IMR-90 (cell line): ENCODE measurements around the gene TARS3. TPM values are rescaled to one million over a fixed set of nuclear protein-coding genes. Genes with fewer than 3 reads are reported as not detected.
A peak's percentile ranks its signal among the peaks of the same experiment; 100 is the strongest.

ENCODE experiments used
- ATAC-seq: fragments of 200-7000 bp; cut with Tn5 transposase; 2 replicates; pipeline ENCODE4 v1.9.1; 2020; ENCODE audit warnings: low read depth, mild to moderate bottlenecking, moderate library complexity
- BruUV-seq: library from RNA; stranded (reverse); fragments of 400-500 nt; replicated peaks from 2 replicates; lab custom pipeline; 2021; lab: Mats Ljungman, UMichigan
- CTCF ChIA-PET: fragments of 300-600 bp; formaldehyde crosslinking; extraction: SDS; loops from one replicate; lab custom pipeline; 2021; ENCODE audit warnings: antibody characterized with exemption; lab: Yijun Ruan, JAX
- POLR2A ChIA-PET: fragments of 300-600 bp; sonication (Branson Sonifier 250); formaldehyde crosslinking; loops from one replicate; lab custom pipeline; 2022; ENCODE audit warnings: antibody characterized with exemption; ENCODE audit not compliant: unreplicated experiment; lab: Charles Lee
- DNase-seq: peaks from one replicate; pipeline ENCODE4 v3.0.0; 2013
- H2AFZ ChIP-seq: replicated peaks from 2 replicates; pipeline ENCODE3; 2013; ENCODE audit warnings: low read length, mild to moderate bottlenecking; ENCODE audit not compliant: poor library complexity
- H2AK5ac ChIP-seq: 2 replicates; pipeline ENCODE4 v1.6.1; 2013; ENCODE audit warnings: low read depth, low read length, inconsistent platforms
- H2AK9ac ChIP-seq: replicated peaks from 2 replicates; pipeline ENCODE3; 2013; ENCODE audit warnings: mild to moderate bottlenecking, low read depth, low read length, moderate library complexity; ENCODE audit not compliant: poor library complexity
- H2BK120ac ChIP-seq: 2 replicates; pipeline ENCODE4 v1.6.1; 2013; ENCODE audit warnings: low read depth, low read length, inconsistent platforms
- H2BK15ac ChIP-seq: 3 replicates; pipeline ENCODE4 v1.6.1; 2013; ENCODE audit warnings: low read depth, low read length, inconsistent platforms
- H2BK20ac ChIP-seq: 2 replicates; pipeline ENCODE4 v1.6.1; 2013; ENCODE audit warnings: low read depth, mild to moderate bottlenecking, inconsistent platforms, low read length, moderate library complexity
- H2BK5ac ChIP-seq: 2 replicates; pipeline ENCODE4 v1.6.1; 2013; ENCODE audit warnings: mild to moderate bottlenecking, low read depth, low read length, inconsistent platforms; ENCODE audit not compliant: poor library complexity, severe bottlenecking
- H3K14ac ChIP-seq: replicated peaks from 2 replicates; pipeline ENCODE4 v1.6.1; 2013; ENCODE audit warnings: low read depth, low read length, inconsistent platforms
- H3K18ac ChIP-seq: 2 replicates; pipeline ENCODE4 v1.6.1; 2013; ENCODE audit warnings: low read depth, low read length, control low read depth
- H3K23ac ChIP-seq: 2 replicates; pipeline ENCODE4 v1.6.1; 2013; ENCODE audit warnings: low read depth, low read length, inconsistent platforms
- H3K27ac ChIP-seq: 2 replicates; pipeline ENCODE4 v1.5.1; 2013; ENCODE audit warnings: mild to moderate bottlenecking, control low read depth, low read length; ENCODE audit not compliant: insufficient read depth
- H3K27me3 ChIP-seq: 2 replicates; pipeline ENCODE4 v1.6.1; 2013; ENCODE audit warnings: low read length; ENCODE audit not compliant: control insufficient read depth, insufficient read depth
- H3K36me3 ChIP-seq: 2 replicates; pipeline ENCODE4 v1.6.1; 2013; ENCODE audit warnings: low read length, mixed read lengths; ENCODE audit not compliant: control insufficient read depth, insufficient read depth
- H3K4ac ChIP-seq: 2 replicates; pipeline ENCODE4 v1.6.1; 2013; ENCODE audit warnings: low read depth, low read length, inconsistent platforms
- H3K4me1 ChIP-seq: 2 replicates; pipeline ENCODE4 v1.6.1; 2013; ENCODE audit warnings: low read length, mixed read lengths; ENCODE audit not compliant: control insufficient read depth, insufficient read depth
- H3K4me2 ChIP-seq: 2 replicates; pipeline ENCODE4 v1.6.1; 2013; ENCODE audit warnings: low read depth, mild to moderate bottlenecking, control low read depth, low read length, moderate library complexity
- H3K4me3 ChIP-seq: 2 replicates; pipeline ENCODE4 v1.5.1; 2013; ENCODE audit warnings: low read depth, mild to moderate bottlenecking, control low read depth, low read length, moderate library complexity; ENCODE audit not compliant: insufficient read depth
- H3K56ac ChIP-seq: 2 replicates; pipeline ENCODE4 v1.6.1; 2013; ENCODE audit warnings: low read length, inconsistent platforms; ENCODE audit not compliant: insufficient read depth; ENCODE audit errors: extremely low read depth
- H3K79me1 ChIP-seq, 2 experiments: 2 replicates each; pipeline ENCODE4 v1.6.1; 2013; ENCODE audit warnings: low read length in 2 of 2, inconsistent platforms in 1 of 2, low read depth in 1 of 2
- H3K9ac ChIP-seq: 2 replicates; pipeline ENCODE4 v1.6.1; 2013; ENCODE audit warnings: low read depth, low read length, control low read depth
- H3K9me1 ChIP-seq: 2 replicates; pipeline ENCODE4 v1.6.1; 2013; ENCODE audit warnings: low read length, inconsistent platforms; ENCODE audit not compliant: insufficient read depth
- H3K9me3 ChIP-seq: 2 replicates; pipeline ENCODE4 v1.6.1; 2013; ENCODE audit warnings: low read length; ENCODE audit not compliant: control insufficient read depth, insufficient read depth
- H4K20me1 ChIP-seq: 2 replicates; pipeline ENCODE4 v1.6.1; 2013; ENCODE audit warnings: low read length, inconsistent platforms; ENCODE audit not compliant: insufficient read depth
- H4K5ac ChIP-seq: 2 replicates; pipeline ENCODE4 v1.6.1; 2013; ENCODE audit warnings: mild to moderate bottlenecking, low read depth, low read length, control low read depth
- H4K8ac ChIP-seq, 2 experiments: 2 replicates each; pipeline ENCODE4 v1.6.1; 2013; ENCODE audit warnings: low read depth in 2 of 2, low read length in 2 of 2, control low read depth in 1 of 2, inconsistent platforms in 1 of 2
- H4K91ac ChIP-seq: 2 replicates; pipeline ENCODE4 v1.6.1; 2013; ENCODE audit warnings: low read depth, low read length, inconsistent platforms; ENCODE audit not compliant: insufficient read depth
- BHLHE40 ChIP-seq: fragments of 150-350 bp; IDR thresholded peaks from 2 replicates; pipeline ENCODE4 v1.6.1; 2016; ENCODE audit warnings: mild to moderate bottlenecking, low read depth, low read length
- CTCF ChIP-seq: conservative IDR thresholded peaks from 2 replicates; pipeline ENCODE4 v1.5.1; 2012; ENCODE audit warnings: mild to moderate bottlenecking, low read depth, low read length, improper control_type of control experiment
- WGBS, 2 experiments: methylation state at CpG; one replicate each; pipeline versions ENCODE4 v1.1.5 to v1.1.7; 2013; ENCODE audit warnings: missing lambda C conversion rate in 2 of 2; ENCODE audit not compliant: insufficient read length in 1 of 2; ENCODE audit errors: extremely low coverage in 2 of 2; 5-methylcytosine and 5-hydroxymethylcytosine counted together
- dilution Hi-C: fragments of 300-500 bp; cut with HindIII; formaldehyde crosslinking; loops from one replicate; pipeline ENCODE4 v1.14.3; 2018; ENCODE audit warnings: low sequenced_read_pairs; ENCODE audit not compliant: unreplicated experiment
- in situ Hi-C: fragments of 300-500 bp; cut with MboI; formaldehyde crosslinking; loops from 3 replicates; pipeline ENCODE4 v1.14.3; 2019; ENCODE audit warnings: low sequenced_read_pairs, inconsistent platforms, mixed read lengths
- intact Hi-C: fragments of 100-400 bp; cut with micrococcal nuclease; formaldehyde crosslinking; loops from 2 replicates; pipeline ENCODE4 v1.10.0; 2022
- polyA plus RNA-seq, 3 experiments: library from polyadenylated mRNA; depleted of rRNA; stranded (reverse); fragments of >200 nt; gene quantifications; 2 replicates each; pipeline ENCODE4 v1.2.3, GENCODE V29; 2012; ENCODE audit warnings: low replicate concordance in 1 of 3
- total RNA-seq: library from RNA; depleted of rRNA; stranded (reverse); fragments of >200 nt; gene quantifications from 2 replicates; pipeline ENCODE4 v1.2.3, GENCODE V29; 2012

Gene TARS3
- total and polyA plus RNA-seq, 2 of the 4 experiments (the other 2 are of a cell fraction), result 3.4 to 9.3 TPM

- no peak for TF ChIP-seq BHLHE40
- TF ChIP-seq CTCF, result 0 out of 2 replicates have a peak, but pooled peaks have one; percentile 9
- Histone ChIP-seq H4K5ac (no peak overlapping the region), H3K4me3 (no peak overlapping the region), H3K4me1 (no peaks in the 10 kb centered on the region), H2AFZ (no peak overlapping the region), H3K36me3 (peaks cover 18% of the 10 kb centered on the region), H2AK5ac (no peak overlapping the region), H2BK15ac (no peak overlapping the region), H3K27me3 (no peaks in the 10 kb centered on the region), H3K23ac (no peak overlapping the region), H3K18ac (no peak overlapping the region), H2AK9ac (no peak overlapping the region), H3K27ac (no peak overlapping the region), H4K20me1 (no peaks in the 10 kb centered on the region; the same call in 1 of the 2 replicates), H3K56ac (no peak overlapping the region), H2BK20ac (no peak overlapping the region), H4K91ac (no peak overlapping the region), H3K9me3 (peaks cover 5% of the 10 kb centered on the region; the same call in 1 of the 2 replicates), H3K4me2 (no peak overlapping the region), H3K4ac (no peak overlapping the region), H3K79me1 (peaks cover 0 to 8% of the 10 kb centered on the region in 2 experiments; a peak in 2 of 4 replicates), H2BK120ac (no peak overlapping the region), H3K14ac (no peak overlapping the region), H3K9me1 (peaks cover 21% of the 10 kb centered on the region), H2BK5ac (no peak overlapping the region), H3K9ac (no peak overlapping the region), H4K8ac (no peak overlapping the region)
- no peak for DNase-seq
- in situ Hi-C loops (no loop called here), dilution Hi-C loops (no loop called here), intact Hi-C loops (no loop called here)
- POLR2A ChIA-PET, result no interaction called here
- 90% methylated on average over 2 of the region's 9 CpGs; no CpG with 5 or more reads in 1 of the 2 experiments for WGBS, 2 experiments
- BruUV-seq, result no TSS peak
- ATAC-seq, result no peak
- CTCF ChIA-PET, result no interaction called here
Measured at GRCh38 chr15:101664303-101664913, 59.9 kb downstream of the TARS3 start.
